AG20443 (cell line): ENCODE data around the gene RPLP1.

Experiments
- DNase-seq: peaks from one replicate; pipeline ENCODE4 v3.0.0; 2012; ENCODE audit warnings: low spot score, mixed read lengths

RPLP1 gene

DNA sequence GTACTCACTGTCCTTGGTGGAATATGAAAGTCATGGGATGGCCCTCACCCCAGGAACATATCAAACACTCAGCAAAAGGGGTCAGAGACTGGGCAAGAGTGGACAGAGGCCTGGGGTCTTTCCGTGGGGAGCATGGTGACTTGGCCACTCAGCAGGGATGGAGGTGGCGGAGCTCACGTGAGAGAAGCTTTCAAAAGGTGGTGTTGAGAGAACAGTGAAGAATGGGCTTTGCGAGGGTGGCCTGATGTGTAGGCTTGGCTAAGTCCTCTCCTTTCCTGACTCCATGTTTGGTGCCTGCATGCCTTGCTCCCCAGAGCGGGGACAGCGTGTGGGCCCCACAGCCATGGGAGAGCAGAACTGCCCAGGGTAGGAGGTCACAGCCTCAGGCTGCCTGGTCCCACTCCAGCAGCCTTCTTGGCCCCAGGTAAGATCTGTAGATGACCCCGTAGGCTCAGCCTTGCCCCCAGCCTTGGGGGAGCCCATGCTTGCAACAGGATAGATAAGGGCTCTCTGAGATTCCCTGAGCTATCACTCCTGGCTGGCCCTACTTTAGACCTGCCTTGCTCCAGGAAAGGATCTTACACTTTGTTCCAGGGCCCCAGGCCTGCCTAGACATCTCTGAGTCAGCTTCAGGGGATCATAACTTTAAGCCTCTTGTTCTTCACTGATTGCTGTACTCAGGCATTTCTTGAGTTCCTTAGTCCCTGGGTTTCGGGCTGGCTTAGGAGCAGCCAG is 17.0 kb downstream of the RPLP1 start:
- DNase-seq: no peak

- no peak for DNase-seq
Observed at GRCh38 chr15:69472046-69472445, 19.4 kb downstream of the RPLP1 start.

GRCh38 chr15:69472562-69472961 is 19.9 kb downstream of the RPLP1 start:
- DNase-seq: no peak

DNA sequence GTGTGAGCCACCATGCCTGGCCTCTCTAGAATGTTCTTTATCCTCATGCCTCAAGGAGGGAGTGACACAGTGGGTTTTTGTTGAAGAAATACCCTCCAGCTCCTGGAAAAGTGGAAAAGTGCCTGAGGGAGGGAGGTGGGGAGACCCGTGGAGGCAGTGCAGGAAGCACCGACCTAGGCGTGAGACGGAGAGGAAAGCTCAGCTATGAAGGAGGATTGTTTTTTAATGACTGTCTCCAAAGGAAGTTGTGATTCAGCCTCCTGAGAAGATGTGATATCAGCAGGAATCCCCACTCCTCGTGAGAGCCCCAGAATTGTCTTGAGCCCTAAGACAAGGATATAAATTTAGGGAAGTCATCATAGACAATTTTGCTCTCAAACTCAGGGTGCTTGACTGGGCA is 21.7 kb downstream of the RPLP1 start:
- DNase-seq: peak; percentile 58

GRCh38 chr15:69474846-69475455 is 22.3 kb downstream of the RPLP1 start:
- no peak for DNase-seq

GRCh38 chr15:69475769-69476358 is 23.2 kb downstream of the RPLP1 start:
- peak; percentile 90 for DNase-seq

GRCh38 chr15:69476704-69477473 is 24.3 kb downstream of the RPLP1 start:
- DNase-seq: no peak

DNA sequence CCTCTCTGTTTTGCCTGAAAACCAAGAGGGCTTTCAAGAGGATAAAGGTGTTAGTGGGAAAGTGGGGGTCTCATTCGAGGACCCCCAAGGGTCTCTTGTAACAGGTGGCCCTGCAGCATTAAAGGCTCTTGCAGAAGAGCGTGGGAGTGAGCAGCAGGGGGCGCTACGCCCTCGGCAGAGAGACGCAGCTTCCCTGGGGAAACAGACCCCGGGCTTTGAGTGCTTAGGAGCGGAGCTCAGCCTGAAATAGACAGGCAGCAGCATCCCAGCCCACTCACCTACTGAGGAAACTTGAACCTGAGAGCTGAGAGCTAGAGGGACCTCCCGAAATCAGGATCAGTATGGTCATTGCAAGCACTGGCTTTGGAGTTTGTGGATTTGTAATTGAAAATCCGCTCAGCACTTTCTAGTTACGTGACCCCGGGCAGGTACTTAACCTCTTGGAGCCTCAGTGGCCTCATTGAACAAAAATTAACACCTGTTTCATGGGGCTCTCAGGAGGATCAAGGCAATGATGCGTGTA is 25.7 kb downstream of the RPLP1 start:
- DNase-seq: peak; percentile 69

DNA sequence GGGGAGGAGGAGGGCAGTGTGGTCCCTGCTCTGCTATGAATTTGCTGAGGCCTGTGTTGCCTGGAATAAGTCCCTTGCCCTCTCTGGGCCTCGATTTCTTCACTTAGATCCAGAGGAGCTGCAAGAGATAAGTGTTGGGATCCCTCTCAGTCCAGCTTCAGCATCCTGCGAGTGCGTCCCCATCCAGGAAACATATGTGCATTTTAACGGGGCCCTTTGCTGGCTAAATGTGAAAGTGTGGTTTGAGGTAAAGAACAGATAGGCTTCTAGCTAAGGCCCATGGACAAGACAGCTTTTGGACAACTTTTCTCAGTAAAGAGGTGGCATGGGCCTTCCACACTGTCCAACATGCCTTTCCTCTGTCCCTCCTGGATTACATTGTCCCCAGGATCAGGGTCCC is 26.5 kb downstream of the RPLP1 start:
- DNase-seq: no peak

GRCh38 chr15:69479971-69480370 is 27.4 kb downstream of the RPLP1 start:
- DNase-seq: no peak

GRCh38 chr15:69480932-69481331 is 28.3 kb downstream of the RPLP1 start:
- no peak for DNase-seq

GRCh38 chr15:69482686-69483256 is 30.2 kb downstream of the RPLP1 start:
- DNase-seq: no peak

- no peak for DNase-seq
Observed at GRCh38 chr15:69484837-69485236, 32.2 kb downstream of the RPLP1 start.

GRCh38 chr15:69486481-69487110 is 34.0 kb downstream of the RPLP1 start:
- no peak for DNase-seq

DNA sequence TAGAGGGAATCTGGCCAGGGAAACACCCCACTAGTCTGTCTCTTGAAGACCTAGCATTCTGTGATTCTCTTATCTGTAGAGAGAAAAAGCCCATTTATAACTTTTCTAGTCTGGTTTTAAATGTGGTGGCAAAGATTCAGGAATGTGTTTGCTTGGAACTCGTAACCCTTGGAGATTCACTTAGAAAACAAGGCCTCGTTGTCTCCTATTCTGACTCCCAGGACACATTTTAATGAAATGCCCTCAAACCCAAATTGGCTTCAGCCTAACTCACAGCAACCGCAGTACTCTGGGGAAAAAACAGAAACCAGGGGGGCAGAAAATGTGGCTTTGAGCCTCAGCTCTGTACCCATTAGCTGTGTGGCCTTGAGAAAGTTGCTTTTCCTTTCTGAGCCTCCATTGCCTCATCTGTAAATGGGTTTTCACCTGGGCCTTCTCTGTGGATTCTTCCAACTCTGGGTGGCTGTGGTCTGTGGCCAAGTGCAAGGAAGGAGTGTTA is 36.5 kb downstream of the RPLP1 start:
- DNase-seq: peak; percentile 69

- DNase-seq: peak; percentile 25
Observed at GRCh38 chr15:69490356-69491037, 37.9 kb downstream of the RPLP1 start.

DNA sequence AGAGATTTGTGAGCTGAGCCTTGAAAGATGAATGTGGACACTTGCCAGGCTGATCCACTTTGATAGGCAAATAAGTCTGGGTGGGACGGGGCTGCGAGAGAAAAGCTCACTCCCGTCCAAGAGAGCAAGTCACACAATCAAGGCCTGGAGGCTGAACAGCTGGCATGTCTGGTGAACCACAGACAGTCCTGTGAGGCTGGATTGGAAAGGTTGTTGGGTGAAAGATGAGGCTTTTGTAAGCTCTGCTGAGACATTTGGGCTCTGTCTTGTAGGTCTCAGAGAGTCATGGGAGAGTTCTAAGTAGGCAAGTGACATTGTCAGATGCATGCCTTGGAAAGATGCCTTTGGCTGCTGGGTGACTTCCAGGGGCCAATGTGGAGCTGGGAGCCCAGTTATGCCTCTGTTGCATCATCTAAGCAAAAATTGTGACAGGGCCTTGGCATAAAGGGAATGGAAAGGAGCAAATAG is 38.5 kb downstream of the RPLP1 start:
- DNase-seq: peak; percentile 41

DNA sequence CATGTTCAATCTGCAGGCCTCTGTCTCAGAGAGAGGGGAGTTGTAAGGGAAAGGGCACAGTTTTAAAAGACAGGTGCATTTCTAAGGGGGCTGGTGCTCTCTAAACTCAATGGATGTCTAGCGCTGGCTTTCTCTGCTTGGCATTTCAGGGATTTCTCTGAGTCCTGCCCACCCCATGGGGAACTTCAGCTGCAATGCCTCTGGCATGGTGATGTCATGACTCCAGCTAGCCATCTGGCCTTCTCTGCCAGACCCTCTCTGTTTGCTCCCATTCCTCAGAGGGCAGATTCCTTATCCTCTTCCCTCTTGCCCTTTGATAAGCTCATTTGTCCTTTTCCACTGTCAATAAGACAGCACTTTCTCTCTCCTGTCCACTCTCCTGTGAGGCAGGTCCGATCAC is 40.8 kb downstream of the RPLP1 start:
- no peak for DNase-seq

DNA sequence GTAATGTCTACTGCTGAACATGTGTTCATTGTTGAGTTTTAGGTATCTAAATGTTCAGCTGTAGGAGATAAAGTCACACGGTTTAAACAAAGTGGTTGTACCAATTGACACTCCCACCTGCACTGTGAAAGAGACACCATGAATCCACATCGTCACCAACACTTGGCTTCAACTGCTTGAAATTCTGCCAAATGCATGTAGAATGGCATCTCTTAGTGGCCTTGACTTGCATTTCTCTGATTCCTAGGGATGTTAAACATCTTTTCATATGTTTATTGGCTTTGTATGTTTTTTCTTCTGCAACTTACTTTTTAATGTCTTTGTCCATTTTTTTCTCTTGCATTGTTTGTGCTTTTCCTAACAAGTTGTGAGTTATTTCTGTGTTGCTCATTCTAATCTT is 43.4 kb downstream of the RPLP1 start:
- DNase-seq: no peak

- no peak for DNase-seq
Observed at GRCh38 chr15:69497076-69497475, 44.5 kb downstream of the RPLP1 start.

DNA sequence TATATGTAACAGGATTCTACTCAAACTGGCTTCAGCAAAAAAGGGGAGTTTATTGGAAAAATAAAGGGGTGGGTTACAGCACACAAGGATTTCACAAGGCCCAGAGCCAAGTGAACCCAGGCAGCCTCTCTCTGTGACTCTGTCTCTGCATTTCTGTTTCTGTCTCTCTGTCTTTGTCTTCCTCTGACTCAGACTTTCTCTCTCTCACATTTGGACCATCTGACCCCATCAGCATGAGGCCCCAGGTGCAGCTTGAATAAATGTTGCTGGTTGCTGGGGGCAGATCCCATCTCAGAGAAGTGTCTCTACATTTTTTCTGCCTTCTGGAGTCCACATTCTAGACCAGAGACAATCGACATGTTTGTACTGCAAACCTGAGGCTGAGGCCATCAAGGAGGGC is 45.0 kb downstream of the RPLP1 start:
- DNase-seq: no peak
